Endothelial cell of hepatic sinusoid (primary cell): Measurements from ENCODE around the gene RASSF5.

Experiments
- in situ Hi-C: cut with HindIII; loops from 2 replicates; pipeline ENCODE4 v1.10.0; 2017; ENCODE audit warnings: low sequenced_read_pairs

The RASSF5 gene

GRCh38 chr1:206507284-206508129, at the start of gene RASSF5:
TSS of gene RASSF5 (plus strand) at chr1:206507531. CDS start at chr1:206507603, 72 bp downstream.
- in situ Hi-C loops, result no loop called here

- in situ Hi-C loops, result no loop called here
These were observed 47.6 kb upstream of the RASSF5 start for GRCh38 chr1:206459703-206460102.

GRCh38 chr1:206460836-206461426, 46.4 kb upstream of the RASSF5 start:
- in situ Hi-C loops, result no loop called here

GRCh38 chr1:206461602-206462455, 45.5 kb upstream of the RASSF5 start:
- in situ Hi-C loops, result no loop called here

GRCh38 chr1:206463137-206463536, 44.2 kb upstream of the RASSF5 start:
- in situ Hi-C loops, result no loop called here

- in situ Hi-C loops, result no loop called here
These were observed 43.4 kb upstream of the RASSF5 start for GRCh38 chr1:206463911-206464310.

- in situ Hi-C loops, result no loop called here
These were observed 42.8 kb upstream of the RASSF5 start for GRCh38 chr1:206464456-206464964.

- in situ Hi-C loops, result no loop called here
These were observed 41.4 kb upstream of the RASSF5 start for GRCh38 chr1:206465951-206466350.

GRCh38 chr1:206466840-206467649, 40.3 kb upstream of the RASSF5 start:
- in situ Hi-C loops, result no loop called here

- in situ Hi-C loops, result no loop called here
These were observed 39.4 kb upstream of the RASSF5 start for GRCh38 chr1:206467915-206468314.

GRCh38 chr1:206468571-206468970, 38.8 kb upstream of the RASSF5 start:
- in situ Hi-C loops, result no loop called here

- in situ Hi-C loops, result no loop called here
These were observed 37.9 kb upstream of the RASSF5 start for GRCh38 chr1:206469411-206469932.

- in situ Hi-C loops, result no loop called here
These were observed 37.2 kb upstream of the RASSF5 start, which contains the start of gene IKBKE for GRCh38 chr1:206469933-206470691. TSS of gene IKBKE (plus strand) at chr1:206470476. CDS start at chr1:206473228, 2,752 bp downstream.

GRCh38 chr1:206470692-206471414, 36.5 kb upstream of the RASSF5 start:
- in situ Hi-C loops, result no loop called here

GRCh38 chr1:206471415-206471801, 35.9 kb upstream of the RASSF5 start:
- in situ Hi-C loops, result no loop called here

GRCh38 chr1:206472024-206472423, 35.3 kb upstream of the RASSF5 start:
- in situ Hi-C loops, result no loop called here

- in situ Hi-C loops, result no loop called here
These were observed 34.9 kb upstream of the RASSF5 start for GRCh38 chr1:206472454-206472853.

GRCh38 chr1:206472886-206473285, 34.4 kb upstream of the RASSF5 start:
- in situ Hi-C loops, result no loop called here

GRCh38 chr1:206476058-206476457, 31.3 kb upstream of the RASSF5 start:
- in situ Hi-C loops, result no loop called here
